GM10248 (cell line): ENCODE data around the gene FBXL22.

Experiments used
- CTCF ChIA-PET: fragments of 300-600 bp; sonication (Branson Sonifier 250); formaldehyde crosslinking; extraction: SDS; loops from one replicate; lab custom pipeline; 2021; ENCODE audit warnings: antibody characterized with exemption; lab: Yijun Ruan, JAX
- POLR2A ChIA-PET: fragments of 350-650 bp; sonication (Branson Sonifier 250); formaldehyde crosslinking; extraction: SDS; loops from one replicate; lab custom pipeline; 2020; ENCODE audit warnings: antibody characterized with exemption; lab: Yijun Ruan, JAX
- DNase-seq: peaks from one replicate; pipeline ENCODE4 v3.0.0; 2012; ENCODE audit errors: extremely low spot score
- TF ChIP-seq, protein P1 (sequence below): IDR thresholded peaks from 2 replicates; pipeline ENCODE4 v1.5.1; 2012; ENCODE audit warnings: mild to moderate bottlenecking, low read depth; ENCODE audit errors: extremely low read depth, missing control alignments, control extremely low read depth

FBXL22 gene

DNA sequence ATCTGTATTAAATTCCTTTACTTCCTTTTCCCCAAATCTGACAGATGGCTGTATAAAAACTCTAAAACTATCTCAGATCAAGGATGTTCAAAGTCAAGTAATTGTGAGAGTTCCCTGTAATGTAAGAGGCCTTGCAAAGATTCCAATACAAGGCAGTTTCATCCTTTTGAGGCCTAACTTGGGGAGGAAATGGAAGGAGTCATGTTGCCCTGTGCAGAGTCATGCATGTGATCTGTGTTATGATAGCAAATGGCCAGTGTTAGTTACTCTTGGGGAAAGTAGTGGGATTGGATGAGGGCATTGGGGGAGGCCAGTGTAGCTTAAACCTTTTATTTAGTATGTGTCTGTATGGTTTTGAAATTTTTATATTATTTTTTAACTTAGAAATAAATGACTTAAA, 23.7 kb upstream of the FBXL22 start:
- CTCF ChIA-PET = interaction anchor here (1.7 to 2.4 kb wide), 2 partner anchors 16 to 37 kb away, joined by 5 to 8 read pairs; no protein-coding TSS in a partner anchor

DNA sequence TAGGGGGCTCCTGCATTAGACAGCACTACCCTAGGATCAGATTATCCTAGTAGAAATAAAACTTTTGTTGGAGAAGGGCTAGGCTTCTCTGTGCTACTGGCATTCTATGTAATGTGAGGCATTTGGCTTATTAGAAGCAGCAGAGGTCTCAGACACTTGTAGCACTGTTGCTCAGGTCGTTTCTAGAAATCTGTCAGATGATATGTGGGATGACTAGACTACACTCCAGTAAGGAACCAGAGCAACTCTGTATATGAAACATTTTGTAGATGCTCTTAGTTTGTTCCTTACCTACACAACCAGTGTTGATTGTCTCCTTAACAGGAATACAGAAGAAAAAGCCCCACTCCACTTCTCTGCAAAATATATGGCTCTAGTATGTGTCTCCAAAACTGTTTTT, 21.9 kb upstream of the FBXL22 start:
- TF ChIP-seq, protein P1, sequence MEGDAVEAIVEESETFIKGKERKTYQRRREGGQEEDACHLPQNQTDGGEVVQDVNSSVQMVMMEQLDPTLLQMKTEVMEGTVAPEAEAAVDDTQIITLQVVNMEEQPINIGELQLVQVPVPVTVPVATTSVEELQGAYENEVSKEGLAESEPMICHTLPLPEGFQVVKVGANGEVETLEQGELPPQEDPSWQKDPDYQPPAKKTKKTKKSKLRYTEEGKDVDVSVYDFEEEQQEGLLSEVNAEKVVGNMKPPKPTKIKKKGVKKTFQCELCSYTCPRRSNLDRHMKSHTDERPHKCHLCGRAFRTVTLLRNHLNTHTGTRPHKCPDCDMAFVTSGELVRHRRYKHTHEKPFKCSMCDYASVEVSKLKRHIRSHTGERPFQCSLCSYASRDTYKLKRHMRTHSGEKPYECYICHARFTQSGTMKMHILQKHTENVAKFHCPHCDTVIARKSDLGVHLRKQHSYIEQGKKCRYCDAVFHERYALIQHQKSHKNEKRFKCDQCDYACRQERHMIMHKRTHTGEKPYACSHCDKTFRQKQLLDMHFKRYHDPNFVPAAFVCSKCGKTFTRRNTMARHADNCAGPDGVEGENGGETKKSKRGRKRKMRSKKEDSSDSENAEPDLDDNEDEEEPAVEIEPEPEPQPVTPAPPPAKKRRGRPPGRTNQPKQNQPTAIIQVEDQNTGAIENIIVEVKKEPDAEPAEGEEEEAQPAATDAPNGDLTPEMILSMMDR = no peak
- ChIA-PET CTCF (interaction anchor here (0.6 to 1.7 kb wide), 7 partner anchors 8 to 492 kb away, joined by 3 to 5 read pairs (median 4); no protein-coding TSS in a partner anchor), POLR2A (no interaction called here)
- no peak for DNase-seq

More for the DNA sequence above, 23.7 kb upstream of the FBXL22 start:
- TF ChIP-seq, protein P1 = no peak
- DNase-seq = no peak
- POLR2A ChIA-PET = no interaction called here

DNA sequence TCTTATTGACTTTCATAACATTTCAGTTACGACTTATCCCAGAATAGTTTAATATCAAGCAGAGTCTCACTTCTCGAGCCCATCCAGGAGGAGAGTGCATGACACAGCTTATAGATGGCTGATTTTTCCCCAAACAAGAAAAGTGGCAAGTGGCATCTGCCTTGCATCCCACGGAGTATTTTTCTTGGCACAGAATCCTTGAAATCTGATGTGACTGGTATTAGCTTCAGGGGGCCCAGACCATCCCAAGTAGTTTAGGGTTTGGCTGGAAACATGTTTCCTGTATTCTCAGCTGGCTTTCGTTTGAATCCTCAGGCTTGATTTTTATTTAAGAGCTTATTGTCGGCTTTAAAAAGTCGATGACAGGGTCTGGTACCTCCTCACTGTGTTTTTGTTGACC, 20.7 kb upstream of the FBXL22 start:
- POLR2A ChIA-PET = no interaction called here
- no peak for DNase-seq
- CTCF ChIA-PET = interaction anchor here (1.0 to 2.0 kb wide), 5 partner anchors 11 to 113 kb away, joined by 3 to 4 read pairs (median 3); no protein-coding TSS in a partner anchor
- TF ChIP-seq, protein P1 = no peak

GRCh38 chr15:63582179-63582578, 15.0 kb upstream of the FBXL22 start:
- CTCF ChIA-PET = interaction anchor here (1.0 to 1.3 kb wide), 4 partner anchors 8 to 73 kb away, joined by 3 to 4 read pairs (median 3); no protein-coding TSS in a partner anchor
- no peak for DNase-seq
- TF ChIP-seq, protein P1 = no peak
- POLR2A ChIA-PET = no interaction called here

GRCh38 chr15:63582718-63583426, 14.3 kb upstream of the FBXL22 start:
- ChIA-PET CTCF (interaction anchor here (0.8 to 1.3 kb wide), 2 partner anchors 8 to 13 kb away, joined by 3 to 4 read pairs; no protein-coding TSS in a partner anchor), POLR2A (no interaction called here)
- DNase-seq = no peak
- TF ChIP-seq, protein P1 = no peak

GRCh38 chr15:63586790-63587189, 10.4 kb upstream of the FBXL22 start:
- DNase-seq = no peak
- TF ChIP-seq, protein P1 = no peak
- CTCF ChIA-PET = interaction anchor here (1.7 to 5.0 kb wide), 2 partner anchors 11 to 41 kb away, joined by 3 to 25 read pairs; partner anchors contain the start of gene FBXL22
- POLR2A ChIA-PET = no interaction called here
